A549 (cell line): ENCODE measurements around the gene GSTO1. TPM values are rescaled to one million over a fixed set of nuclear protein-coding genes. Genes with fewer than 3 reads are reported as not detected.

Experiments used
- ATAC-seq, 2 experiments: fragments of 200-7000 bp in 1 of 2; fragments of >200 bp in 1 of 2; cut with Nextera tagmentation in 1 of 2; cut with Tn5 transposase in 1 of 2; 3 replicates each; pipeline versions ENCODE4 v1.8.0 to v1.9.1; 2018 to 2020; ENCODE audit warnings: mild to moderate bottlenecking in 1 of 2, moderate library complexity in 1 of 2
- CTCF ChIA-PET: fragments of 300-600 bp; sonication (Branson Sonifier 250); formaldehyde crosslinking; extraction: SDS; loops from one replicate; lab custom pipeline; 2021; ENCODE audit warnings: antibody characterized with exemption, inconsistent platforms; lab: Yijun Ruan, JAX
- POLR2A ChIA-PET: fragments of 350-600 bp; formaldehyde crosslinking; extraction: SDS; loops from one replicate; lab custom pipeline; 2021; ENCODE audit warnings: antibody characterized with exemption, inconsistent platforms; lab: Yijun Ruan, JAX
- DNase-seq, 2 experiments: peaks; one replicate each; pipeline versions ENCODE4 v3.0.0 to v3.0.0-alpha.2; 2011 to 2016; ENCODE audit warnings: low read depth in 1 of 2, low spot score in 1 of 2
- FAIRE-seq: peaks from 2 replicates; lab custom pipeline; 2011; peaks lifted over from hg19 to GRCh38; lab: Jason Lieb, UNC
- H3K27ac ChIP-seq, 2 experiments: fragments of >200 bp; sonication (Bioruptor Twin); formaldehyde crosslinking; 3 replicates each; pipeline ENCODE4 v1.5.1; 2016 to 2017
- H3K4me1 ChIP-seq: fragments of >200 bp; sonication (Bioruptor Twin); formaldehyde crosslinking; 3 replicates; pipeline ENCODE4 v1.6.1; 2016
- H3K4me2 ChIP-seq: fragments of >200 bp; sonication (Bioruptor Twin); formaldehyde crosslinking; 3 replicates; pipeline ENCODE4 v1.6.1; 2016
- H3K4me3 ChIP-seq: fragments of >200 bp; sonication (Bioruptor Twin); formaldehyde crosslinking; 3 replicates; pipeline ENCODE4 v1.5.1; 2016
- H3K9me3 ChIP-seq: fragments of >200 bp; sonication (Bioruptor Twin); formaldehyde crosslinking; 3 replicates; pipeline ENCODE4 v1.6.1; 2016
- BHLHE40 ChIP-seq: IDR thresholded peaks from 2 replicates; pipeline ENCODE4 v1.6.1; 2012; ENCODE audit warnings: low read depth, low read length, inconsistent platforms
- CEBPB ChIP-seq, 2 experiments: fragments of >200 bp in 1 of 2; sonication (Bioruptor Twin) in 1 of 2; formaldehyde crosslinking in 1 of 2; IDR thresholded peaks; 2 replicates each; pipeline ENCODE4 v1.6.1; 2012 to 2016
- CHD2 ChIP-seq: fragments of 150-350 bp; IDR thresholded peaks from 2 replicates; pipeline ENCODE4 v1.6.1; 2014; ENCODE audit warnings: low read length; ENCODE audit not compliant: partially characterized antibody
- EHF ChIP-seq: fragments of 250-450 bp; sonication (Bioruptor Pico); IDR thresholded peaks from 2 replicates; pipeline ENCODE4 v1.5.0; 2020; ENCODE audit warnings: mild to moderate bottlenecking
- EHMT2 ChIP-seq: fragments of 200-600 bp; sonication (generic); IDR thresholded peaks from 2 replicates; pipeline ENCODE4 v1.6.1; 2016; ENCODE audit warnings: antibody characterized with exemption, low read depth, mild to moderate bottlenecking, moderate library complexity
- ESRRA ChIP-seq: fragments of 150-350 bp; IDR thresholded peaks from 2 replicates; pipeline ENCODE4 v1.6.1; 2014; ENCODE audit warnings: mild to moderate bottlenecking, low read length, borderline replicate concordance
- FOXS1 ChIP-seq: fragments of 250-450 bp; sonication (Bioruptor Pico); IDR thresholded peaks from 2 replicates; pipeline ENCODE4 v1.5.0; 2020; ENCODE audit warnings: mild to moderate bottlenecking, moderate library complexity
- GATA3 ChIP-seq: IDR thresholded peaks from 2 replicates; pipeline ENCODE4 v1.6.1; 2012; ENCODE audit warnings: borderline replicate concordance
- HDAC2 ChIP-seq: fragments of 200-600 bp; sonication (generic); IDR thresholded peaks from 2 replicates; pipeline ENCODE4 v1.6.1; 2016
- HES2 ChIP-seq: fragments of >200 bp; sonication (Bioruptor Twin); formaldehyde crosslinking; IDR thresholded peaks from 2 replicates; pipeline ENCODE4 v1.6.1; 2016
- HOXA7 ChIP-seq: fragments of 250-450 bp; sonication (Bioruptor Pico); IDR thresholded peaks from 2 replicates; pipeline ENCODE4 v1.5.0; 2020; ENCODE audit warnings: mild to moderate bottlenecking, moderate library complexity
- HOXB5 ChIP-seq: fragments of 250-450 bp; sonication (Bioruptor Pico); IDR thresholded peaks from 2 replicates; pipeline ENCODE4 v1.5.0; 2020; ENCODE audit warnings: mild to moderate bottlenecking, moderate library complexity
- JUN ChIP-seq, 2 experiments: fragments of >200 bp; sonication (Bioruptor Twin); formaldehyde crosslinking; IDR thresholded peaks; 2 replicates in 1 of 2; 3 replicates in 1 of 2; pipeline ENCODE4 v1.6.1; 2016 to 2017
- MAZ ChIP-seq: fragments of 150-350 bp; IDR thresholded peaks from 2 replicates; pipeline ENCODE4 v1.6.1; 2014; ENCODE audit warnings: antibody characterized with exemption, low read depth, low read length, borderline replicate concordance
- MYC ChIP-seq: IDR thresholded peaks from 2 replicates; pipeline ENCODE4 v1.6.1; 2012; ENCODE audit warnings: mild to moderate bottlenecking, inconsistent platforms, low read length, improper control_type of control experiment, borderline replicate concordance
- NFE2L2 ChIP-seq: fragments of 150-350 bp; conservative IDR thresholded peaks from 2 replicates; pipeline ENCODE4 v1.6.1; 2014; ENCODE audit warnings: low read length
- NPAS2 ChIP-seq: fragments of 250-450 bp; sonication (Bioruptor Pico); IDR thresholded peaks from 2 replicates; pipeline ENCODE4 v1.8.0; 2022; ENCODE audit warnings: mild to moderate bottlenecking, moderate library complexity, borderline replicate concordance
- POLR2A ChIP-seq: IDR thresholded peaks from 2 replicates; pipeline ENCODE4 v1.6.1; 2012; ENCODE audit warnings: mild to moderate bottlenecking, low read length
- RAD21 ChIP-seq, 2 experiments: fragments of >200 bp in 1 of 2; sonication (Bioruptor Twin) in 1 of 2; formaldehyde crosslinking in 1 of 2; IDR thresholded peaks in 1 of 2; conservative IDR thresholded peaks in 1 of 2; 2 replicates in 1 of 2; 3 replicates in 1 of 2; pipeline ENCODE4 v1.6.1; 2012 to 2018; ENCODE audit warnings: inconsistent platforms in 1 of 2
- RARB ChIP-seq: fragments of 250-450 bp; sonication (Bioruptor Pico); IDR thresholded peaks from 2 replicates; pipeline ENCODE4 v1.8.0; 2021; ENCODE audit warnings: mild to moderate bottlenecking, moderate library complexity
- RCOR1 ChIP-seq: fragments of 150-350 bp; IDR thresholded peaks from 2 replicates; pipeline ENCODE4 v1.6.1; 2014; ENCODE audit warnings: antibody characterized with exemption, low read length, low read depth
- RFX5 ChIP-seq: fragments of 450-650 bp; IDR thresholded peaks from 2 replicates; pipeline ENCODE4 v1.7.1; 2014; ENCODE audit warnings: antibody characterized with exemption, mild to moderate bottlenecking, moderate library complexity
- RNF2 ChIP-seq: fragments of 200-600 bp; sonication (generic); IDR thresholded peaks from 2 replicates; pipeline ENCODE4 v1.6.1; 2016; ENCODE audit warnings: low read depth, mild to moderate bottlenecking, antibody characterized with exemption, moderate library complexity, borderline replicate concordance
- TFCP2L1 ChIP-seq: fragments of 250-450 bp; sonication (Bioruptor Pico); IDR thresholded peaks from 2 replicates; pipeline ENCODE4 v1.5.0; 2021; ENCODE audit warnings: mild to moderate bottlenecking
- TP53 ChIP-seq: fragments of 250-450 bp; sonication (Bioruptor Pico); IDR thresholded peaks from 2 replicates; pipeline ENCODE4 v1.5.0; 2021; ENCODE audit warnings: mild to moderate bottlenecking, moderate library complexity
- USF2 ChIP-seq: fragments of 450-650 bp; IDR thresholded peaks from 2 replicates; pipeline ENCODE4 v1.6.1; 2014; ENCODE audit warnings: antibody characterized with exemption
- ZFP36 ChIP-seq: fragments of 450-650 bp; IDR thresholded peaks from 2 replicates; pipeline ENCODE4 v1.6.1; 2014; ENCODE audit warnings: borderline replicate concordance; ENCODE audit not compliant: partially characterized antibody
- WGBS: methylation state at CpG from one replicate; pipeline ENCODE4 v1.1.6; 2017; ENCODE audit errors: missing lambda C conversion rate; 5-methylcytosine and 5-hydroxymethylcytosine counted together
- polyA plus RNA-seq, 4 experiments: library from polyadenylated mRNA; depleted of rRNA in 3 of 4; stranded (reverse); fragments of >200 nt; fragmentation: RNase III in 1 of 4; extraction: RNeasy Plus Mini Kit Qiagen cat#74134 plus additional on column Dnase treatment in 1 of 4; gene quantifications; 2 replicates in 3 of 4; 3 replicates in 1 of 4; pipeline ENCODE4 v1.2.3, GENCODE V29; 2011 to 2017
- TF ChIP-seq, protein P1 (sequence below): IDR thresholded peaks from 2 replicates; pipeline ENCODE4 v1.6.1; 2012

GSTO1 gene
- polyA plus RNA-seq, 2 of the 4 experiments (the other 2 are of a cell fraction), result 163 to 204 TPM

DNA sequence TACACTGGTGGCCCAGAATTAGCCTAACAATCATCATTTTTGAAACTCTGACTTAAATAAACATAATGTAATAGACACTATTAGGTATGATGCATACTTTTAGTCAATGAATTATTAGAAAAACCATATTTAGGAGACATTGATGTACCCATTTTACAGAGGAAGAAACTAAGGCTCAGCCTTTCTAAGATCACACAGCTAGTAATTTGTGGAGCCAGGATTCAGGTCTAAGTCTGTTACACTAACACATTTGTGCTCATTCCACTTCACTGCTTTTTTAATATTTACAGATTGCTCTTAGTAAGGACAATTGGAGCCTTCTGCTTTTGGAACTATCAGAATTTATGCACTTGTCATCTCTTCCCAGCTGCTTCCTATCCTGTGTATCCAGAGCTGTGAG is 31.4 kb upstream of the GSTO1 start:
- TF ChIP-seq RARB (CRISPR knock-in tag), result no peak
- TF ChIP-seq CEBPB (IDR thresholded peaks at IDR 0.05), result no peak
- no peak for TF ChIP-seq HES2
- TF ChIP-seq RAD21 (conservative IDR thresholded peaks at IDR 0.05 in 1 of 2, IDR thresholded peaks at IDR 0.05 in 1 of 2), result no peak
- TF ChIP-seq TFCP2L1, result no peak
- no peak for TF ChIP-seq FOXS1 (CRISPR knock-in tag)
- no peak for TF ChIP-seq MYC
- no peak for TF ChIP-seq CHD2
- no peak for TF ChIP-seq USF2
- no peak for TF ChIP-seq NFE2L2
- TF ChIP-seq, protein P1, sequence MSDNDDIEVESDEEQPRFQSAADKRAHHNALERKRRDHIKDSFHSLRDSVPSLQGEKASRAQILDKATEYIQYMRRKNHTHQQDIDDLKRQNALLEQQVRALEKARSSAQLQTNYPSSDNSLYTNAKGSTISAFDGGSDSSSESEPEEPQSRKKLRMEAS, result no peak
- TF ChIP-seq GATA3, result no peak
- no peak for TF ChIP-seq HOXB5 (CRISPR knock-in tag)
- no peak for TF ChIP-seq RFX5
- TF ChIP-seq EHF, result no peak
- TF ChIP-seq BHLHE40, result no peak
- TF ChIP-seq ZFP36, result no peak
- no peak for TF ChIP-seq HOXA7 (CRISPR knock-in tag)
- TF ChIP-seq RCOR1, result no peak
- H3K4me3 ChIP-seq, result no peak overlapping the region
- H3K4me1 ChIP-seq, result no peaks in the 10 kb centered on the region
- H3K4me2 ChIP-seq, result no peak overlapping the region
- H3K27ac ChIP-seq, result no peak overlapping the region
- DNase-seq (no peak), ATAC-seq (no peak), FAIRE-seq (no peak)
- ChIA-PET POLR2A (no interaction called here), CTCF (interaction anchor here (1.1 to 1.6 kb wide), 2 partner anchors 13 to 130 kb away, joined by 3 to 6 read pairs; no protein-coding TSS in a partner anchor)
- no peaks in the 10 kb centered on the region for H3K9me3 ChIP-seq

- Histone ChIP-seq H3K4me1 (peaks cover 15% of the 10 kb centered on the region), H3K4me3 (no peak overlapping the region), H3K4me2 (no peak overlapping the region), H3K27ac (no peak overlapping the region), H3K9me3 (no peaks in the 10 kb centered on the region)
- POLR2A ChIA-PET, result no interaction called here
- CTCF ChIA-PET, result interaction anchor here (0.9 to 1.6 kb wide), 3 partner anchors 14 to 120 kb away, joined by 3 read pairs; no protein-coding TSS in a partner anchor
- WGBS, result 77% methylated on average over 4 of the region's 4 CpGs
- no peak for FAIRE-seq
- no peak for DNase-seq
- ATAC-seq, result no peak
- no peak for TF ChIP-seq ESRRA
- TF ChIP-seq RFX5, result no peak
- TF ChIP-seq RNF2, result no peak
- no peak for TF ChIP-seq RCOR1
- TF ChIP-seq HDAC2, result no peak
These were observed 24.2 kb upstream of the GSTO1 start for GRCh38 chr10:104230490-104230889.

DNA sequence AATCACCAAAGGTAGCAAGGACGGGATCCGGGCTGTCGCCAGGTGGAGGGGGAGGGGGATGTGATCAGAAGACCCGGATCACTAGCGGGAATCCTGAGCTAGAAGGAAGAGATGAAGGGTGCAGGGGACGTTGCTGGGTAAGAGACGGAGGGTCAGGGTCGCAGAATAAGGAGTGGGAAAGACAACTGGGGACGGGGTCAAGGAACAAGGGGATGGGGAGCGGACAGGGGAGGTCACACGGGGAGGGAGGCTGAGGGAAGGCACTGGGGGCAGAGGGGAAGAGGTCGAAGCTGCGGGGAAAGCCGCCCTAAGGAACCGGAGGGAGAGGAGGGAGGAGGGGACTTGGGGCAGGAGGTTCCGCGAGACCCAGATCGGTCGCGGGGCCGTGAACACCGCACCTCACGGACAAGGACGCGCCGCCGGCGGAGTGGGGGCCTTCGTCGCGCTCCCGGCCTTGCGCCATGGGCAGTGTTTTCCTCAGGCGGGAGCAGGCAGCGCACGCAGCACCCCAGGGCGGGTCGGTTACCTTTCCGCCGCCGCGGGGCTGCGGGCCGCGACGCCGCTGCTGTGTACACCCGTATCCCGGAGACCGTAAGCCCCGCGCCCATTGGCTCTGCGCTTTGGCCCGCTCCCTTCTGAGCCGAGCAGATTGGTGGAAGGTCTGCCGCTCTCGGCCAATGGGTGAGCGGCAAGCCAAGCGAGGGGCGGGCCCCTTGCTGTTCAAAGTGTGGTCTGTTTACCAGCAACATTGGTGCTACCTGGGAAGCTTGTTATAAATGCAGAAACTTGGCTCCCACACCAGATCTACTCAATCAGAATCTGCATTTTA is 22.7 kb upstream of the GSTO1 start, which contains the start of gene CFAP43:
CFAP43 (minus strand) TSS at position 581 of the 829 bp plus-strand sequence; CDS start at position 463, 118 bp downstream.
- CTCF ChIA-PET, result interaction anchor here (0.8 to 1.7 kb wide), 3 partner anchors 17 to 214 kb away, joined by 3 to 4 read pairs (median 4); partner anchors contain the start of gene SFR1
- H3K4me1 ChIP-seq, result peaks cover 15% of the 10 kb centered on the region
- peak; percentile 99 to 100 for ATAC-seq
- POLR2A ChIA-PET, result interaction anchor here (1.4 kb wide), 1 partner anchor 23 kb away, joined by 6 read pairs; the partner anchor contains the start of gene GSTO1
- peak within 1 kb of the TSS; percentile 81 for H3K4me3 ChIP-seq
- H3K27ac ChIP-seq, result peak within 1 kb of the TSS; percentile 65 to 85
- H3K9me3 ChIP-seq, result no peaks in the 10 kb centered on the region
- 3% methylated on average over 42 of the region's 60 CpGs for WGBS
- DNase-seq, result peak; percentile 96 to 99
- FAIRE-seq, result peak; percentile 23
- H3K4me2 ChIP-seq, result peak within 1 kb of the TSS; percentile 69
- no peak for TF ChIP-seq NPAS2 (CRISPR knock-in tag)
- TF ChIP-seq HES2, result no peak
- no peak for TF ChIP-seq EHMT2
- TF ChIP-seq USF2, result no peak
- peak; percentile 50 for TF ChIP-seq POLR2A
- no peak for TF ChIP-seq TP53
- TF ChIP-seq RFX5, result 0 out of 2 replicates have a peak, but pooled peaks have one; percentile 19
- no peak for TF ChIP-seq EHF
- TF ChIP-seq CHD2, result peak; percentile 74
- TF ChIP-seq MAZ, result no peak
- TF ChIP-seq JUN (IDR thresholded peaks at IDR 0.05), result peak in 1 of 2 experiments; percentile 21; a peak in 1 of 5 replicates
- TF ChIP-seq, protein P1, result peak; percentile 57; the same call in 1 of the 2 replicates
- TF ChIP-seq HOXB5 (CRISPR knock-in tag), result no peak
